HG03575 (cell line): ENCODE measurements around the gene RENBP.
"Not testable (repeated sequence)": the region's sequence is repeated elsewhere in the genome, so short reads cannot be mapped to it uniquely, and the experiment has no call there.

Source experiments
- ATAC-seq: cut with Tn5 transposase; IDR thresholded peaks from one replicate; pipeline ENCODE4 v1.9.1; 2021; ENCODE audit not compliant: unreplicated experiment, insufficient number of reproducible peaks, low FRiP score; ENCODE audit errors: extremely low read depth

Gene RENBP

GRCh38 chrX:153944140-153944799 is at the start of gene RENBP:
RENBP (minus strand) TSS chrX:153944643; CDS start chrX:153944610, 33 bp downstream.
- no peak for ATAC-seq

GRCh38 chrX:153993978-153994377 is 49.5 kb upstream of the RENBP start:
- no peak for ATAC-seq

- ATAC-seq: no peak
Observed at GRCh38 chrX:153993079-153993478, 48.6 kb upstream of the RENBP start.

- ATAC-seq: no peak
Observed at GRCh38 chrX:153992180-153992579, 47.7 kb upstream of the RENBP start.

- ATAC-seq: no peak
Observed at GRCh38 chrX:153991013-153991580, 46.7 kb upstream of the RENBP start.

GRCh38 chrX:153989973-153990655 is 45.7 kb upstream of the RENBP start:
- ATAC-seq: no peak

- ATAC-seq: no peak
Observed at GRCh38 chrX:153988493-153988892, 44.0 kb upstream of the RENBP start.

GRCh38 chrX:153984351-153985178 is 40.1 kb upstream of the RENBP start:
- ATAC-seq: no peak

GRCh38 chrX:153983321-153983801 is 38.9 kb upstream of the RENBP start:
- ATAC-seq: no peak

- ATAC-seq: no peak
Observed at GRCh38 chrX:153981771-153982533, 37.5 kb upstream of the RENBP start.

GRCh38 chrX:153981231-153981630 is 36.8 kb upstream of the RENBP start:
- no peak for ATAC-seq

GRCh38 chrX:153980394-153980793 is 36.0 kb upstream of the RENBP start:
- ATAC-seq: not testable (repeated sequence)

GRCh38 chrX:153974726-153975286 is 30.4 kb upstream of the RENBP start:
- no peak for ATAC-seq

- no peak for ATAC-seq
Observed at GRCh38 chrX:153974003-153974725, 29.7 kb upstream of the RENBP start.

GRCh38 chrX:153973127-153974002 is 28.9 kb upstream of the RENBP start:
- ATAC-seq: no peak

- ATAC-seq: peak; percentile 25
Observed at GRCh38 chrX:153972368-153973126, 28.1 kb upstream of the RENBP start, which contains the start of gene TMEM187. TMEM187 (plus strand) TSS chrX:153972754; CDS start chrX:153982063, 9,309 bp downstream.
